IMR-90 (cell line): ENCODE results near the gene NAV2. TPM values are rescaled to one million over a fixed set of nuclear protein-coding genes. Genes with fewer than 3 reads are reported as not detected.

ENCODE experiments used
- ATAC-seq: fragments of 200-7000 bp; cut with Tn5 transposase; 2 replicates; pipeline ENCODE4 v1.9.1; 2020; ENCODE audit warnings: low read depth, mild to moderate bottlenecking, moderate library complexity
- BruUV-seq: library from RNA; stranded (reverse); fragments of 400-500 nt; replicated peaks from 2 replicates; lab custom pipeline; 2021; lab: Mats Ljungman, UMichigan
- CTCF ChIA-PET: fragments of 300-600 bp; formaldehyde crosslinking; extraction: SDS; loops from one replicate; lab custom pipeline; 2021; ENCODE audit warnings: antibody characterized with exemption; lab: Yijun Ruan, JAX
- POLR2A ChIA-PET: fragments of 300-600 bp; sonication (Branson Sonifier 250); formaldehyde crosslinking; loops from one replicate; lab custom pipeline; 2022; ENCODE audit warnings: antibody characterized with exemption; ENCODE audit not compliant: unreplicated experiment; lab: Charles Lee
- DNase-seq: peaks from one replicate; pipeline ENCODE4 v3.0.0; 2013
- H2AFZ ChIP-seq: replicated peaks from 2 replicates; pipeline ENCODE3; 2013; ENCODE audit warnings: low read length, mild to moderate bottlenecking; ENCODE audit not compliant: poor library complexity
- H2AK5ac ChIP-seq: 2 replicates; pipeline ENCODE4 v1.6.1; 2013; ENCODE audit warnings: low read depth, low read length, inconsistent platforms
- H2AK9ac ChIP-seq: replicated peaks from 2 replicates; pipeline ENCODE3; 2013; ENCODE audit warnings: mild to moderate bottlenecking, low read depth, low read length, moderate library complexity; ENCODE audit not compliant: poor library complexity
- H2BK120ac ChIP-seq: 2 replicates; pipeline ENCODE4 v1.6.1; 2013; ENCODE audit warnings: low read depth, low read length, inconsistent platforms
- H2BK15ac ChIP-seq: 3 replicates; pipeline ENCODE4 v1.6.1; 2013; ENCODE audit warnings: low read depth, low read length, inconsistent platforms
- H2BK20ac ChIP-seq: 2 replicates; pipeline ENCODE4 v1.6.1; 2013; ENCODE audit warnings: low read depth, mild to moderate bottlenecking, inconsistent platforms, low read length, moderate library complexity
- H2BK5ac ChIP-seq: 2 replicates; pipeline ENCODE4 v1.6.1; 2013; ENCODE audit warnings: mild to moderate bottlenecking, low read depth, low read length, inconsistent platforms; ENCODE audit not compliant: poor library complexity, severe bottlenecking
- H3K14ac ChIP-seq: replicated peaks from 2 replicates; pipeline ENCODE4 v1.6.1; 2013; ENCODE audit warnings: low read depth, low read length, inconsistent platforms
- H3K18ac ChIP-seq: 2 replicates; pipeline ENCODE4 v1.6.1; 2013; ENCODE audit warnings: low read depth, low read length, control low read depth
- H3K23ac ChIP-seq: 2 replicates; pipeline ENCODE4 v1.6.1; 2013; ENCODE audit warnings: low read depth, low read length, inconsistent platforms
- H3K27ac ChIP-seq: 2 replicates; pipeline ENCODE4 v1.5.1; 2013; ENCODE audit warnings: mild to moderate bottlenecking, control low read depth, low read length; ENCODE audit not compliant: insufficient read depth
- H3K27me3 ChIP-seq: 2 replicates; pipeline ENCODE4 v1.6.1; 2013; ENCODE audit warnings: low read length; ENCODE audit not compliant: control insufficient read depth, insufficient read depth
- H3K36me3 ChIP-seq: 2 replicates; pipeline ENCODE4 v1.6.1; 2013; ENCODE audit warnings: low read length, mixed read lengths; ENCODE audit not compliant: control insufficient read depth, insufficient read depth
- H3K4ac ChIP-seq: 2 replicates; pipeline ENCODE4 v1.6.1; 2013; ENCODE audit warnings: low read depth, low read length, inconsistent platforms
- H3K4me1 ChIP-seq: 2 replicates; pipeline ENCODE4 v1.6.1; 2013; ENCODE audit warnings: low read length, mixed read lengths; ENCODE audit not compliant: control insufficient read depth, insufficient read depth
- H3K4me2 ChIP-seq: 2 replicates; pipeline ENCODE4 v1.6.1; 2013; ENCODE audit warnings: low read depth, mild to moderate bottlenecking, control low read depth, low read length, moderate library complexity
- H3K4me3 ChIP-seq: 2 replicates; pipeline ENCODE4 v1.5.1; 2013; ENCODE audit warnings: low read depth, mild to moderate bottlenecking, control low read depth, low read length, moderate library complexity; ENCODE audit not compliant: insufficient read depth
- H3K56ac ChIP-seq: 2 replicates; pipeline ENCODE4 v1.6.1; 2013; ENCODE audit warnings: low read length, inconsistent platforms; ENCODE audit not compliant: insufficient read depth; ENCODE audit errors: extremely low read depth
- H3K79me1 ChIP-seq, 2 experiments: 2 replicates each; pipeline ENCODE4 v1.6.1; 2013; ENCODE audit warnings: low read length in 2 of 2, inconsistent platforms in 1 of 2, low read depth in 1 of 2
- H3K9ac ChIP-seq: 2 replicates; pipeline ENCODE4 v1.6.1; 2013; ENCODE audit warnings: low read depth, low read length, control low read depth
- H3K9me1 ChIP-seq: 2 replicates; pipeline ENCODE4 v1.6.1; 2013; ENCODE audit warnings: low read length, inconsistent platforms; ENCODE audit not compliant: insufficient read depth
- H3K9me3 ChIP-seq: 2 replicates; pipeline ENCODE4 v1.6.1; 2013; ENCODE audit warnings: low read length; ENCODE audit not compliant: control insufficient read depth, insufficient read depth
- H4K20me1 ChIP-seq: 2 replicates; pipeline ENCODE4 v1.6.1; 2013; ENCODE audit warnings: low read length, inconsistent platforms; ENCODE audit not compliant: insufficient read depth
- H4K5ac ChIP-seq: 2 replicates; pipeline ENCODE4 v1.6.1; 2013; ENCODE audit warnings: mild to moderate bottlenecking, low read depth, low read length, control low read depth
- H4K8ac ChIP-seq, 2 experiments: 2 replicates each; pipeline ENCODE4 v1.6.1; 2013; ENCODE audit warnings: low read depth in 2 of 2, low read length in 2 of 2, control low read depth in 1 of 2, inconsistent platforms in 1 of 2
- H4K91ac ChIP-seq: 2 replicates; pipeline ENCODE4 v1.6.1; 2013; ENCODE audit warnings: low read depth, low read length, inconsistent platforms; ENCODE audit not compliant: insufficient read depth
- BHLHE40 ChIP-seq: fragments of 150-350 bp; IDR thresholded peaks from 2 replicates; pipeline ENCODE4 v1.6.1; 2016; ENCODE audit warnings: mild to moderate bottlenecking, low read depth, low read length
- CEBPB ChIP-seq: IDR thresholded peaks from 2 replicates; pipeline ENCODE4 v1.6.1; 2012; ENCODE audit warnings: low read depth, low read length, improper control_type of control experiment
- CHD1 ChIP-seq: IDR thresholded peaks from 2 replicates; pipeline ENCODE4 v1.6.1; 2012; ENCODE audit warnings: low read depth, low read length, improper control_type of control experiment
- FOS ChIP-seq: fragments of 150-350 bp; IDR thresholded peaks from 2 replicates; pipeline ENCODE4 v1.6.1; 2016; ENCODE audit warnings: low read depth, low read length
- MAFK ChIP-seq: IDR thresholded peaks from 2 replicates; pipeline ENCODE4 v1.6.1; 2012; ENCODE audit warnings: low read depth, low read length, improper control_type of control experiment
- MAZ ChIP-seq: IDR thresholded peaks from 2 replicates; pipeline ENCODE4 v1.6.1; 2012; ENCODE audit warnings: low read depth, mild to moderate bottlenecking, low read length, improper control_type of control experiment, moderate library complexity, borderline replicate concordance
- MXI1 ChIP-seq: IDR thresholded peaks from 2 replicates; pipeline ENCODE4 v1.6.1; 2012; ENCODE audit warnings: low read depth, mild to moderate bottlenecking, low read length, moderate library complexity, borderline replicate concordance
- NFE2L2 ChIP-seq: fragments of 150-350 bp; IDR thresholded peaks from 2 replicates; pipeline ENCODE4 v1.6.1; 2016; ENCODE audit warnings: low read depth, mild to moderate bottlenecking, low read length
- POLR2A ChIP-seq: IDR thresholded peaks from 2 replicates; pipeline ENCODE4 v1.6.1; 2012; ENCODE audit warnings: mild to moderate bottlenecking, low read depth, low read length
- RAD21 ChIP-seq: IDR thresholded peaks from 2 replicates; pipeline ENCODE4 v1.6.1; 2012; ENCODE audit warnings: low read length, improper control_type of control experiment
- RCOR1 ChIP-seq: IDR thresholded peaks from 2 replicates; pipeline ENCODE4 v1.6.1; 2012; ENCODE audit warnings: mild to moderate bottlenecking, low read length, improper control_type of control experiment; ENCODE audit not compliant: insufficient replicate concordance
- RFX5 ChIP-seq: IDR thresholded peaks from 2 replicates; pipeline ENCODE4 v1.8.0; 2012; ENCODE audit warnings: low read depth, mild to moderate bottlenecking, low read length, moderate library complexity
- SMC3 ChIP-seq: fragments of 150-350 bp; IDR thresholded peaks from 2 replicates; pipeline ENCODE4 v1.6.1; 2016; ENCODE audit warnings: low read depth, mild to moderate bottlenecking, antibody characterized with exemption, low read length, moderate library complexity
- dilution Hi-C: fragments of 300-500 bp; cut with HindIII; formaldehyde crosslinking; loops from one replicate; pipeline ENCODE4 v1.14.3; 2018; ENCODE audit warnings: low sequenced_read_pairs; ENCODE audit not compliant: unreplicated experiment
- in situ Hi-C: fragments of 300-500 bp; cut with MboI; formaldehyde crosslinking; loops from 3 replicates; pipeline ENCODE4 v1.14.3; 2019; ENCODE audit warnings: low sequenced_read_pairs, inconsistent platforms, mixed read lengths
- intact Hi-C: fragments of 100-400 bp; cut with micrococcal nuclease; formaldehyde crosslinking; loops from 2 replicates; pipeline ENCODE4 v1.10.0; 2022
- polyA plus RNA-seq, 3 experiments: library from polyadenylated mRNA; depleted of rRNA; stranded (reverse); fragments of >200 nt; gene quantifications; 2 replicates each; pipeline ENCODE4 v1.2.3, GENCODE V29; 2012; ENCODE audit warnings: low replicate concordance in 1 of 3
- total RNA-seq: library from RNA; depleted of rRNA; stranded (reverse); fragments of >200 nt; gene quantifications from 2 replicates; pipeline ENCODE4 v1.2.3, GENCODE V29; 2012
- TF ChIP-seq, protein P1 (sequence below): fragments of 150-350 bp; IDR thresholded peaks from 2 replicates; pipeline ENCODE4 v1.6.1; 2016; ENCODE audit warnings: low read depth, mild to moderate bottlenecking, low read length, moderate library complexity, borderline replicate concordance
- TF ChIP-seq, protein P2 (sequence below): fragments of 150-350 bp; IDR thresholded peaks from 2 replicates; pipeline ENCODE4 v1.6.1; 2017; ENCODE audit warnings: mild to moderate bottlenecking, antibody characterized with exemption, low read length, low read depth
- TF ChIP-seq, protein P3 (sequence below): conservative IDR thresholded peaks from 2 replicates; pipeline ENCODE4 v1.5.1; 2012; ENCODE audit warnings: mild to moderate bottlenecking, low read depth, low read length, improper control_type of control experiment

Gene NAV2
- total and polyA plus RNA-seq, 2 of the 4 experiments (the other 2 are of a cell fraction), result 4.5 to 12.6 TPM

DNA sequence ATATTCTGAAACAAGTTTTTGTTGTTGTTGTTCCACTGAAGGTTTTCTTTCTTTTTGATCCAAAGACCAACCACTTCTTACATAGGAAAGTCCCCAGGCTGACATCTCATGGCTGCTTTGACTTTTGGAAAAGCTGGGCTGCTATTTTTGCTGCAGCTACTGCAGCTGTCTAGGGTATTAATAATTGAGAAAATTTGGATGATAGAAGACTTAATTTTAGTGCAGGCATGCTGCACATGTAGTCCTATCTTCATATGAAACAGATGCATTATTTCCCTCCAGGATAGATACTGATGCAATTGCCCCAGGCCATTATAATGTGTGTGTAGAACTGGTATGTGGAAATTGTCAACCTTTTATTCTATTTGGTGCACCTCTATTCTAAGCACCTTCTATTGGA lies 131.4 kb downstream of the NAV2 start:
- Histone ChIP-seq H4K91ac (no peak overlapping the region), H4K5ac (no peak overlapping the region), H2BK15ac (no peak overlapping the region), H3K9me1 (peaks cover 4% of the 10 kb centered on the region), H3K9me3 (no peaks in the 10 kb centered on the region), H2BK20ac (no peak overlapping the region), H3K14ac (no peak overlapping the region), H3K27ac (no peak overlapping the region), H3K56ac (no peak overlapping the region), H2BK5ac (no peak overlapping the region), H3K4me1 (peaks cover 5% of the 10 kb centered on the region; the same call in 1 of the 2 replicates), H2BK120ac (no peak overlapping the region), H3K36me3 (peaks cover 9% of the 10 kb centered on the region), H3K4ac (no peak overlapping the region), H3K4me2 (no peak overlapping the region), H3K4me3 (no peak overlapping the region), H4K20me1 (0 out of 2 replicates have a peak, but pooled peaks cover 4% of the 10 kb centered on the region), H3K18ac (no peak overlapping the region), H2AFZ (no peak overlapping the region), H4K8ac (no peak overlapping the region), H3K27me3 (no peaks in the 10 kb centered on the region), H3K9ac (no peak overlapping the region), H3K23ac (no peak overlapping the region), H3K79me1 (peaks cover 25 to 30% of the 10 kb centered on the region in 2 experiments), H2AK9ac (no peak overlapping the region), H2AK5ac (no peak overlapping the region)
- TF ChIP-seq SMC3 (no peak), CHD1 (no peak), MAFK (no peak), BHLHE40 (no peak), POLR2A (no peak), NFE2L2 (no peak), CEBPB (no peak), RCOR1 (no peak), FOS (no peak), MXI1 (no peak), RAD21 (no peak), RFX5 (no peak), MAZ (no peak)
- TF ChIP-seq, protein P1, sequence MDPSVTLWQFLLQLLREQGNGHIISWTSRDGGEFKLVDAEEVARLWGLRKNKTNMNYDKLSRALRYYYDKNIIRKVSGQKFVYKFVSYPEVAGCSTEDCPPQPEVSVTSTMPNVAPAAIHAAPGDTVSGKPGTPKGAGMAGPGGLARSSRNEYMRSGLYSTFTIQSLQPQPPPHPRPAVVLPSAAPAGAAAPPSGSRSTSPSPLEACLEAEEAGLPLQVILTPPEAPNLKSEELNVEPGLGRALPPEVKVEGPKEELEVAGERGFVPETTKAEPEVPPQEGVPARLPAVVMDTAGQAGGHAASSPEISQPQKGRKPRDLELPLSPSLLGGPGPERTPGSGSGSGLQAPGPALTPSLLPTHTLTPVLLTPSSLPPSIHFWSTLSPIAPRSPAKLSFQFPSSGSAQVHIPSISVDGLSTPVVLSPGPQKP, result no peak
- TF ChIP-seq, protein P2, sequence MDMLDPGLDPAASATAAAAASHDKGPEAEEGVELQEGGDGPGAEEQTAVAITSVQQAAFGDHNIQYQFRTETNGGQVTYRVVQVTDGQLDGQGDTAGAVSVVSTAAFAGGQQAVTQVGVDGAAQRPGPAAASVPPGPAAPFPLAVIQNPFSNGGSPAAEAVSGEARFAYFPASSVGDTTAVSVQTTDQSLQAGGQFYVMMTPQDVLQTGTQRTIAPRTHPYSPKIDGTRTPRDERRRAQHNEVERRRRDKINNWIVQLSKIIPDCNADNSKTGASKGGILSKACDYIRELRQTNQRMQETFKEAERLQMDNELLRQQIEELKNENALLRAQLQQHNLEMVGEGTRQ, result no peak
- TF ChIP-seq, protein P3, sequence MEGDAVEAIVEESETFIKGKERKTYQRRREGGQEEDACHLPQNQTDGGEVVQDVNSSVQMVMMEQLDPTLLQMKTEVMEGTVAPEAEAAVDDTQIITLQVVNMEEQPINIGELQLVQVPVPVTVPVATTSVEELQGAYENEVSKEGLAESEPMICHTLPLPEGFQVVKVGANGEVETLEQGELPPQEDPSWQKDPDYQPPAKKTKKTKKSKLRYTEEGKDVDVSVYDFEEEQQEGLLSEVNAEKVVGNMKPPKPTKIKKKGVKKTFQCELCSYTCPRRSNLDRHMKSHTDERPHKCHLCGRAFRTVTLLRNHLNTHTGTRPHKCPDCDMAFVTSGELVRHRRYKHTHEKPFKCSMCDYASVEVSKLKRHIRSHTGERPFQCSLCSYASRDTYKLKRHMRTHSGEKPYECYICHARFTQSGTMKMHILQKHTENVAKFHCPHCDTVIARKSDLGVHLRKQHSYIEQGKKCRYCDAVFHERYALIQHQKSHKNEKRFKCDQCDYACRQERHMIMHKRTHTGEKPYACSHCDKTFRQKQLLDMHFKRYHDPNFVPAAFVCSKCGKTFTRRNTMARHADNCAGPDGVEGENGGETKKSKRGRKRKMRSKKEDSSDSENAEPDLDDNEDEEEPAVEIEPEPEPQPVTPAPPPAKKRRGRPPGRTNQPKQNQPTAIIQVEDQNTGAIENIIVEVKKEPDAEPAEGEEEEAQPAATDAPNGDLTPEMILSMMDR, result no peak
- ATAC-seq (no peak), DNase-seq (no peak)
- ChIA-PET POLR2A (no interaction called here), CTCF (interaction anchor here (0.6 kb wide), 2 partner anchors 280 to 393 kb away, joined by 4 to 5 read pairs; no protein-coding TSS in a partner anchor)
- dilution Hi-C loops, result no loop called here
- no TSS peak for BruUV-seq
- intact Hi-C loops, result no loop called here
- in situ Hi-C loops, result no loop called here
